ENCODE results near the gene PTGES3L.
"Not testable (repeated sequence)": the region's sequence is repeated elsewhere in the genome, so short reads cannot be mapped to it uniquely, and the experiment has no call there.

Gene PTGES3L

GRCh38 chr17:43018008-43018853 is 38.4 kb upstream of the PTGES3L start:
- H3K27me3 Mint-ChIP-seq: no peaks in the 10 kb centered on the region
- H3K4me1 Mint-ChIP-seq: peaks cover 15% of the 10 kb centered on the region
- H3K4me3 Mint-ChIP-seq: no peak overlapping the region
- ATAC-seq: no peak
- no peaks in the 10 kb centered on the region for H3K9me3 Mint-ChIP-seq
- H3K36me3 Mint-ChIP-seq: peaks cover 24% of the 10 kb centered on the region
- no peak overlapping the region for H3K27ac Mint-ChIP-seq

DNA sequence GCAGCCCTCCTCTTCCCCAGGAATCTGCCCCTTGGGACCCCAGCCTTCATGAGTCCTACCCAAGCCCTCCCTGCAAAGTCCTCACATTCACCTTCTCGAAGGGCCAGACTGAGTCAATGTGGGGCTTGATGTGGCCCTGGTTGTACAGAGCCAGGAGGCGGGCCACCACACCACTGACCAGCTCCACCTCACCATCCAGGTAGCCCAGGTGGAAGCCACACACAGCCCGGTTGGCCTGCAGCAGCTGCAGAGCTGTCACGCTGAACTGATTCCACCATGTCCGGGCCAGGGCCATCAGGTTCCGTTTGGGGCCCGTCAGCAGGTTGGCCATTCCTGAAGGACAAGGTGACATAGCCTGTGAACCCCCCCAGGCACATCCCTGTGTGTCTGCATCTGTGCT is 36.3 kb upstream of the PTGES3L start:
- H3K36me3 Mint-ChIP-seq: peaks cover 30% of the 10 kb centered on the region
- H3K27me3 Mint-ChIP-seq: no peaks in the 10 kb centered on the region
- no peaks in the 10 kb centered on the region for H3K9me3 Mint-ChIP-seq
- no peak overlapping the region for H3K27ac Mint-ChIP-seq
- peaks cover 13% of the 10 kb centered on the region for H3K4me1 Mint-ChIP-seq
- ATAC-seq: no peak
- no peak overlapping the region for H3K4me3 Mint-ChIP-seq

DNA sequence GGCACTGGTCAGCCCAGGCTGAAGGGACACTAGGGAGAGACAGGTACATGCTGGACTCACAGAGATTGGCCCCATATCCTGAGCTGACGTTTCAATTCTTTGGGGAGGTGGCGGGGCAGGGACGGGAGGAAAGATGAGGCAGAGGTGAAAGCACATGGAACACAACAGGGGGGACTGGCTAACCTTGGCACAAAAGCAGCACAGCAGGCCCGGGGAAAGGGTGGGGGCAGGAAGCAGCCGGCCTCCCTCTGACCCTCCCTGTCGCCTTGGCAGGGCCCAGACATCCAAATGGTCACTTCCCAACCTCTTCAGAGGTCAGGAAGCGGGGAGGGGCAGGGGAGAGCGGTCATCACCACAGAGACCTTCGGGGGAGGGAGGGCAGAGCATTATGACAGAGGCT is 35.7 kb upstream of the PTGES3L start:
- Mint-ChIP-seq H3K9me3 (no peaks in the 10 kb centered on the region), H3K36me3 (peaks cover 30% of the 10 kb centered on the region), H3K4me3 (no peak overlapping the region), H3K27ac (peak overlapping the region; percentile 44), H3K27me3 (no peaks in the 10 kb centered on the region), H3K4me1 (peaks cover 11% of the 10 kb centered on the region)
- no peak for ATAC-seq

DNA sequence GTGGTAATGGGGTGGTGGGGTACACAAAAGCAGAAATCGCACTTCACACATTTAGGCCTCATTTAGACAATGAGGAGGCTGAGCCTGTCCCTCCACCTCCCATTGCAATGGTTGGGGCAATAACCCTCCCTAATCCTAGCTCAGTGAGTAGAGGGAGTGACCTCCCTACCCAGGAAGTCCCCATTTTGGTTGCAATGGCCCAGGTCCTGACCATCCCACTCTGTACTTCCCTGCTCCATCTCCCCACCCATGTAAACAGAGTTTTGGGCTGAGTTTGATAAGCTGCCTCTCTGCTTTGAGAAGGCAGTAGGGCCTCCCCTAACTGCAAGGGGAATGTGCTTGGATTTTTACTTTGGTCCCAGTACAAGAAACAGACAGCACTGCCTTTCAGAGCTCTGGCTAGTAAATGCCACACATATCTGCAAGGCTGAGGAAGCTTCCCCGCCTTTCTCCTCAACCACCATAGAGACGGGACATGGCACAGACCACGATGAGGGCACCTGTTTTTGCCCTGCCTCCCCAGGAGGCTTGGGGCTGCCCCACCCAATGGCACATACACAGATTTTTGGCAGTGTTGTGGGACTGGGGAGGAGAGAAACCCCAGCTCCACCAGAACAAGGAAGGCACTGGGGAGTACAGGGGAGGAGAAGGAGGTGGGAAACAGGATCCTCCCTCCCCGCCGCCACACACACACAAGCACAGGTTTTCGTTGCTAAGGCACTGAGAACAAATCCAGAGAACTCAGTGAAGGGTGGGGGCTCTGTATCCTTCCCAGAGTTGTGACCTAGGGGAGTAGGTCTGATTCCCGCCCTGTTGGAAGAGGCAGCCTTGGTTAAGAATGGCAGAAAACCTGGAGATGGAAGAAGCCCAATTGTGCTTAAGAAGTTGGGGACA is 35.0 kb upstream of the PTGES3L start:
- Mint-ChIP-seq H3K9me3 (no peaks in the 10 kb centered on the region), H3K36me3 (peaks cover 30% of the 10 kb centered on the region), H3K27ac (peak overlapping the region; percentile 44), H3K4me3 (no peak overlapping the region), H3K4me1 (peaks cover 16% of the 10 kb centered on the region), H3K27me3 (no peaks in the 10 kb centered on the region)
- ATAC-seq: no peak

DNA sequence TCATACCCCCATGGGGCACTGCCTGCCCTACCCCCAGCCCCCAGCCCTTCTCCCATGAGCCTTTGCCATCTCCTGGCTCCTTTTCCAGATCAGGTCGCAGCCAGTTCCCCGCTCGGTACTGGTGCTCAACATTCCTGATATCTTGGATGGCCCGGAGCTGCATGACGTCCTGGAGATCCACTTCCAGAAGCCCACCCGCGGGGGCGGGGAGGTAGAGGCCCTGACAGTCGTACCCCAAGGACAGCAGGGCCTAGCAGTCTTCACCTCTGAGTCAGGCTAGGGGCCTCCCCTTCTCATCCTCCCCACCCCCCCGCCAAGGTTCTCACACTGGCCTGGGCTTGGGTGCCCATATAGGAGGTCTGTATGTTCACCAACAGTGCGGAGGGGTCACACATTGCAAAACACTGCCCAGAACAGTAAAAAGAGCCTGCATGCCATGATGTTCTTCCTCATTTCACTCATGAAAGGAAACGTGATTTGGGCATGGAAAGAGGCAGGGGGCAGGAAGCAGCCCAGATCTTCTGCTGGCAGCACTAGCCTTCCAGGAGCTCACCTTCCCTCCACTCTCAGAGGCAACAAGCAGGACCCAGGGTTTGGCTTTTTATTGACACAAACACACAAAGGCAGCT is 34.3 kb upstream of the PTGES3L start:
- peak; percentile 20 for ATAC-seq
- peaks cover 30% of the 10 kb centered on the region for H3K36me3 Mint-ChIP-seq
- no peaks in the 10 kb centered on the region for H3K27me3 Mint-ChIP-seq
- H3K9me3 Mint-ChIP-seq: no peaks in the 10 kb centered on the region
- peaks cover 10% of the 10 kb centered on the region for H3K4me1 Mint-ChIP-seq
- H3K4me3 Mint-ChIP-seq: no peak overlapping the region
- H3K27ac Mint-ChIP-seq: no peak overlapping the region

DNA sequence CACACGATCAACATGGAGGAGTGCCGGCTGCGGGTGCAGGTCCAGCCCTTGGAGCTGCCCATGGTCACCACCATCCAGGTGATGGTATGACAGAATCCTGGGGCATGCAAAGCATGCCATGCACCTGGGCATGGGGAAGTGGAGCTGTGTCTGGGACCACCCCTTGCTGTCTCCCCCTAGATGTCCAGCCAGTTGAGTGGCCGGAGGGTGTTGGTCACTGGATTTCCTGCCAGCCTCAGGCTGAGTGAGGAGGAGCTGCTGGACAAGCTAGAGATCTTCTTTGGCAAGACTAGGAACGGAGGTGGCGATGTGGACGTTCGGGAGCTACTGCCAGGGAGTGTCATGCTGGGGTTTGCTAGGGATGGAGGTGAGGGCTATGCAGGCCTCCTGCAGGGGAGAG is 33.4 kb upstream of the PTGES3L start:
- Mint-ChIP-seq H3K27me3 (no peaks in the 10 kb centered on the region), H3K4me1 (peaks cover 10% of the 10 kb centered on the region), H3K9me3 (no peaks in the 10 kb centered on the region), H3K36me3 (peaks cover 30% of the 10 kb centered on the region), H3K27ac (peak overlapping the region; percentile 48), H3K4me3 (no peak overlapping the region)
- no peak for ATAC-seq

DNA sequence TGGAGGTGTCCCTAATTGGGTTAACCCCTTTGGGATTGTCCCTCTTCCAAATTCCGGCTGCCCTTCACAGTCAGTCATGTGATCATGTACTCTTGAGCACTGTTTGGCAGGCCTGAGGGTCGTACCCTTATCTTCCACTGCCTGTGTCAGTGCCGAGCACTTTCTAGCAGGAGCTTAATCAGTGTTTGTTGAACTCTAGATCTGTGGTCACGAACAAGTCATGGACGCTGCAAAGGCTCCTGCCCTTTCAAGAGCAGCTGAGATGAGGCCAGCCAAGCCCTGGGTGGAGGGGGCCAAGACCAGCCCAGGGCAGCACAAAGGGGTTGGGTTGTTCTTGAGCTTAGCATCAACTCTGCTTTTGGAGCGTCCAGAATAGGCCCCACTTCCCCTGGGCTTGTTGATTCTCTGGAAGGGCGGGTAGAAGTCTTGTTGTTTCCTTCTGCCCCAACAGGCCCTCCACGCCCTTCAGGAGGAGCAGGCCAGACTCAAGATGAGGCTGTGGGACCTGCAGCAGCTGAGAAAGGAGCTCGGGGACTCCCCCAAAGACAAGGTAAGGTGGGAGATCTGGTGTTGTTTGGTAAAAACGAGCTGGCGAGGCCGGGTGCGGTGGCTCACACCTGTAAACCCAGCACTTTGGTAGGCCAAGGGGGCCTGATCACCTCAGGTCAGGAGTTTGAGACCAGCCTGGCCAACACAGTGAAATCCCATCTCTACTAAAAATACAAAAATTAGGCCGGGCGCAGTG is 32.0 kb upstream of the PTGES3L start:
- ATAC-seq: no peak
- Mint-ChIP-seq H3K27ac (no peak overlapping the region), H3K4me3 (no peak overlapping the region), H3K4me1 (peaks cover 11% of the 10 kb centered on the region), H3K27me3 (no peaks in the 10 kb centered on the region), H3K36me3 (peaks cover 30% of the 10 kb centered on the region), H3K9me3 (no peaks in the 10 kb centered on the region)

DNA sequence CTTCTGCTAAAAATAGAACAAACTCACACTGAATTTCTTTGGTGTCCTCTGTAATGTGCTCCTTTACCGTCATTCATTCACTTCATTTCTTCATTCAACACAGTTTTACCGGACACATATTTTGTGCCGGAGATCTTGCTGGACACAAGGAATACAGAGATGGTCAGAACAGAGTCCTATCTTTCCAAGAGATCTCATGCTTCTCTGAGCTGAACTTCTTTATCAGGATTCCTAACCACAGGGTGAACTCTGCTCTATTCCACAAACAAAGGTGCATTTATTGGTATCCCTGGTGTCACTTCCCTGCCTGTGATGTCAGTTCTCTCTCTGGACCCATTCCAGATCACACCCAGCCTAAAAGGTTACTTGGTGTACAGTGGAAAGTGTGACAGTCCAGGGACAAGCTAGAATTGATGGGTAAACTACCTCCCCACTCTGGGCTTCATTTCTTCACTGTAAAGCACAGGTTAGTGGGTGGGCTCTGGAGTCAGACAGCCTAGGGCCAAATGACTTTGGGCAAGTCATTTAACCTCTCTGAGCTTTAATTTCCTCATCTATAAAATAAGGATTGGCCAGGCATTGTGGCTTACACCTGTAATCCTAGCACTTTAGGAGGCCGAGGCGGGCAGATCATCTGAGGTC is 30.9 kb upstream of the PTGES3L start:
- Mint-ChIP-seq H3K4me3 (no peak overlapping the region), H3K27ac (no peak overlapping the region), H3K27me3 (no peaks in the 10 kb centered on the region), H3K36me3 (peaks cover 35% of the 10 kb centered on the region), H3K4me1 (peaks cover 19% of the 10 kb centered on the region), H3K9me3 (no peaks in the 10 kb centered on the region)
- ATAC-seq: no peak

- Mint-ChIP-seq H3K4me1 (peaks cover 19% of the 10 kb centered on the region), H3K36me3 (peaks cover 22% of the 10 kb centered on the region), H3K27me3 (no peaks in the 10 kb centered on the region), H3K27ac (peak within 1 kb of the TSS; percentile 98), H3K9me3 (no peaks in the 10 kb centered on the region), H3K4me3 (peak within 1 kb of the TSS; percentile 100)
- peak; percentile 98 for ATAC-seq
These were observed 27.0 kb upstream of the PTGES3L start, which contains the start of gene IFI35 for GRCh38 chr17:43006639-43007551. IFI35 (plus strand) TSS chr17:43006784; CDS start chr17:43006948, 164 bp downstream.

DNA sequence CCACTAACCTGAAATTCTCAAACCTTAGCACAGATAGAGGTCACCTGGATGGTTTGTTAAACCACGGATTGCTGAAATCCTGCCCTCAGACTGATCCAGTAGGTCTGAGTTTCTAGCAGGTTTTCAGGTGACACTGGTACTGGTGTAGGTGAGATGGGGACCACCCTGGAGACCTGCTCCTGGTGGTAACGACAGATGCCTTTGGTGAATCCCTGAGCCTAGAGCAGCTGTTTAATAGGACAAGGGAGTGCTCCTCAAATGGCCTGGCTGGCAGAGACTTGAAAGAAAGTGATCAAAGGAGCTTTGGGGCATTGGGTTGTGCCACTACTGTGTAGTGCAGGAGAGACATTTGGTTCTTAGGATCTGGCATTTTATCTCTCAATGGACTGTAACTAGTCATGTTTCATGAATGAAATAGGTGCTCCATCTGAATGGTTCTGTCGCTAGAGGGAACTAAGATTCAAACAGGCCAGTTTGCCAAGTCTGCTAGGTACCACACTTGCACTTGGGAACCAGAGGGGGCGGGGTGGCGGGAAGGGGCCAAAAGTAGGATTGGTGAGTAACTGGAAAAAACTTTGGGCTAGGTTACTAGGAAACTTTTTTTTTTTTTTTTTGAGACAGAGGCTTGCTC is 23.8 kb upstream of the PTGES3L start:
- H3K27ac Mint-ChIP-seq: no peak overlapping the region
- H3K9me3 Mint-ChIP-seq: no peaks in the 10 kb centered on the region
- ATAC-seq: no peak
- peaks cover 45% of the 10 kb centered on the region for H3K36me3 Mint-ChIP-seq
- no peaks in the 10 kb centered on the region for H3K27me3 Mint-ChIP-seq
- H3K4me3 Mint-ChIP-seq: no peak overlapping the region
- peaks cover 23% of the 10 kb centered on the region for H3K4me1 Mint-ChIP-seq

GRCh38 chr17:43000894-43001293 is 21.0 kb upstream of the PTGES3L start:
- not testable (repeated sequence) for ATAC-seq, H3K27ac Mint-ChIP-seq, H3K4me3 Mint-ChIP-seq, H3K27me3 Mint-ChIP-seq, H3K9me3 Mint-ChIP-seq
- Mint-ChIP-seq H3K36me3 (peaks cover 42% of the 10 kb centered on the region), H3K4me1 (peaks cover 22% of the 10 kb centered on the region)

DNA sequence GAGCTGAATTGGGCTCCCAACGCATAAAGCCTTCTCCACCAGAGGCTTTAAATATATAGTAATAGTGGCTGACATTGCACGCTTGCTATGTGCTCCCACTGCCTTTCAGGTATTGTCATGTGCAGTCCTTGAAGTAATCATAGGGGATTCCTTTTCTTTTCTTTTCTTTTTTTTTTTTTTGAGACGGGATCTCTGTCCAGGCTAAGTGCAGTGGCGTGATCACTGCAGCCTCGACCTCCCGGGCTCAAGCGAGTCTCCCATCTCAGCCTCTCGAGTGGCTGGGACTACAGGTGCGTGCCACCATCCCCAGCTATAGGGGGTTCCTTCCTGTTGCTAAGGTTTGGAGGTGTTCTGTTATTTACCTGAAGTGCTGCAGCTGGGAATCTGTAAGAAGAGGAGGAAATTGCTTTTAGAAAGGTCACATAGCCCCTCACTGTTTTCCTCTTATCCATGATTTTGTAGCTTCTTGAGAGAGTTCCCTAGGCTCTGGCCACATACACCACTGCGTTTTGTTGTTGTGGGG is 19.2 kb upstream of the PTGES3L start:
- H3K4me3 Mint-ChIP-seq: peak overlapping the region; percentile 87
- peaks cover 48% of the 10 kb centered on the region for H3K36me3 Mint-ChIP-seq
- H3K27ac Mint-ChIP-seq: peak overlapping the region; percentile 94
- no peaks in the 10 kb centered on the region for H3K27me3 Mint-ChIP-seq
- H3K4me1 Mint-ChIP-seq: peaks cover 34% of the 10 kb centered on the region
- ATAC-seq: no peak
- no peaks in the 10 kb centered on the region for H3K9me3 Mint-ChIP-seq

Data from stimulated activated memory B cell treated with anti-CD40 and anti-IgM and Interleukin-4, amounts not matched to agents 10 μg/mL and 1 μg/mL and 100 μg/mL, for 72 hours (primary cell).